NCI-H2081 treated with DMSO at 0.1 percent for 48 hours (cell line): ENCODE data around the gene SLC2A9.
"Not testable (repeated sequence)": the region's sequence is repeated elsewhere in the genome, so short reads cannot be mapped to it uniquely, and the experiment has no call there.

Experiments
- DNase-seq: peaks from one replicate; lab custom pipeline; 2025; lab: John Stamatoyannopoulos, UW

Gene SLC2A9

GRCh38 chr4:9996319-9997110 lies 24.8 kb downstream of the SLC2A9 start:
- DNase-seq: no peak

- no peak for DNase-seq
Observed at GRCh38 chr4:9994246-9994847, 26.9 kb downstream of the SLC2A9 start.

- DNase-seq: no peak
Observed at GRCh38 chr4:9989918-9990635, 31.2 kb downstream of the SLC2A9 start.

DNA sequence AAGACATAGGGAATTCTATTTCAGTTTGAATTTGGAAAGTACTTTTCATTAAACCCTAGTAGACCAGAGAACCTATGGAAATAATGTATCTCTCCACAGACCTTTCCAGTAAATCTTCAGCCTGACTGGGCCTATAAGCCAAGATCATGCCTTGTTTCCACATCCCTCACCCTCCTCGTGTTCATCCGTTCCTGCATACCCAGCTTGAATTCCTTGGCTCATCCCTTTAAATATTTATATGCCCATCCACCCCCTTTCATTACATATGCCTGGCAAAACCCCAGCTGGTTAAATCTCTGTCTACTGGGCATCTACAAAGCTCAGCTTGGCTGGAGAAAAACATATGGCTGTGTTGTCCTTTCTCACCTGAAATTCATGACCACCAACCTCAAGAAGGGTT lies 32.4 kb downstream of the SLC2A9 start:
- no peak for DNase-seq

DNA sequence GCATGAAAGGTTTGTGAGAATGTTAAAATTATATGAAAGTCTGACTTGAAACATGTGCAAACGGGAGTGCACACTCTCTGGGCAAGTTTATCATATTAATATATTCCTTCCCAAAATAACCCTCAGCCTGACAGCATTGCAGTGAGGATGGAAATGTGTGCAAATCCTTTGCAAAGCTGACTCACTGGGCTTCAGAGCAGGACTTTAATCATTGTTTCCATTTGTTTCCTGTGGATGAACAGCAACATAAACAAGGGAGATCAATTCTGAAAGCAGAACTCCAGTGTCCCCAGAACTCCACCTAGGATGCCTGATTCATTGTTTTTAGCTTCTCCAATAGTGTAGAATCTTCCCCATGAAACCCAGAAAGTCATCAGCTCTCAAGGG lies 32.9 kb downstream of the SLC2A9 start:
- DNase-seq: no peak

DNA sequence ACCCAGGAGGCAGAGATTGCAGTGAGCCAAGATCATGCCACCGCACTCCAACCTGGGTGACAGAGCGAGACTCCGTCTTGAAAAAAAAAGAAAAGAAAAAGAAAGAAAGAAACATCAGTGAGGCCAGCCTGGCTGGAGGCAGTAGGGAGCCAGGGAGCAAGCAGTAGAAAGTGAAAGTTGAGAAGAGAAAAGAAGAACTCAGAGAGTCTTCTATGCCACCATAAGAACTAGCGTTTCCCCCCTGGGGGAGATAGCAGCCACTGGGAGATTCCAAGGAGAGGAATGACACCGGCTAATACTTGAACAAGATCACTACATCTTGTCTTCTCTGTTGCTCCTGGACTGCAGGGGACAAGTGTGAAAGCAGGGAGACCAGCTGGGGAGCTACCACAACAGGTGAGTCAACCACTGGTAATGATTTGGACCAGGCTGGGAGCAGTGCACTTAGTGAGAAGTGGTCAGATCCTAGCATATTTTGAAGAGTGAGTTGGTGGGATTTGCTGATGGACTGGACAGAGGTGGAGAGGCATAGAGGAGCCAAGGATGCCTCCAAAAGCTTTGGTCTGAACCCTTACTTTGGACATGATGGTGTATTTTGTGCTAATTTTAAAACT lies 33.4 kb downstream of the SLC2A9 start:
- no peak for DNase-seq

GRCh38 chr4:9984621-9985020 lies 36.7 kb downstream of the SLC2A9 start:
- no peak for DNase-seq

DNA sequence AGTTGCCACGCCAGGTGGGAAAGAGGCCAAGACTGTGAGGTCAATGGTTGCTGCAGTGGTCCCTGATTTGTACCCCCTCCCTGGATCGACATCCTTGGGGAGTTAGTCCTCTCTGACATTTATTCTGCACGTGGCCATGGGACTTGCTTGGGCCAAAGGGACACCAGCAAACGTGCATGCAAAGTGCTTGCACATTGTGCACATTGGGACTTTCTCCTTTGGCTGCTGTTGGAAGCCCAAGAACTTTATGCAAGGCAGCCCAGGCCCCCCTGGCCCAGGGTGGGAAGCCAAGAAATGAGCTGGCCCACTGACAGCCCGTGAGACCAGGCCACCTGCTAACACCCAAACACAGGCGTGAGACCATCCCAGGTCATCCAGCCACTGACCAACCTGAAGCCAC lies 38.1 kb downstream of the SLC2A9 start:
- DNase-seq: no peak

GRCh38 chr4:9981899-9982298 lies 39.4 kb downstream of the SLC2A9 start:
- not testable (repeated sequence) for DNase-seq

- DNase-seq: no peak
Observed at GRCh38 chr4:9980898-9981297, 40.4 kb downstream of the SLC2A9 start.

GRCh38 chr4:9979101-9979701 lies 42.1 kb downstream of the SLC2A9 start:
- no peak for DNase-seq

- no peak for DNase-seq
Observed at GRCh38 chr4:9977518-9978031, 43.7 kb downstream of the SLC2A9 start.

DNA sequence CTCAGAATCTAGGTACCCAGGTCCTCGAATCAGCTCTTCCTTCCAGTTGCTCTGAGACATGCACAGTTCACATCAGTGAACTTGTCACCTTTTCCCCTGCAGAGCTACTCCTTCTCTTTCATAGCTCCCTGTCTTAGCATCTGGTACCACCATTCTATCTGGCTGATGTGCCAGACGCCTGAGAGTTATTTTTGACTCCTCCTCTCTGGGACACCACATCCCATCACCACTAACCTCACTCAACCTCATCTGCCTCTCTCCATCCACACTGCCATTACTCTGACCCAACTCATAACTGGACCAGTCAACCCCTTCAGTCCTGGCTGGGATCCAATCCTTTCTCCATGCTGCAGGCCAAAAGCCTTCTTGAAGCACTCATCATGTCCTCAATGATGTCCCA lies 44.5 kb downstream of the SLC2A9 start:
- DNase-seq: no peak

DNA sequence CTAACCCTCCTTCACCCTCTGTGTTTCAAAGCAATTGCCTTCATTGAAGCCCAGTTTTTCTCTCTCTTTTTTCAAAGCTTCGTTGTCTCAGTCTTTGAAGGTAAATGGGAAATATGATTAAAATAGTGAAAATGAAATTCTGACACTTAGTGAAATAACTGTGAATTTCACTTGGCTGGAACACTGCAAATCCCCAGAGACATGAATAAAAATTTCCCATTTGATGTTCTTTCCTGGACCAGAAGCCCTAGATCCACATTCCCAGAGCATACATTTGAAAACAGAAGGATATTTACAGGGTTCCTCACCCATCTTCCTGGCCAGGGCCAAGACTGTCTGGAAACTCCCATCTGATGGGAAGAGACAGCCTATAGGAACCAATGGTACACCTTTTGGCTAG lies 45.0 kb downstream of the SLC2A9 start:
- DNase-seq: no peak

DNA sequence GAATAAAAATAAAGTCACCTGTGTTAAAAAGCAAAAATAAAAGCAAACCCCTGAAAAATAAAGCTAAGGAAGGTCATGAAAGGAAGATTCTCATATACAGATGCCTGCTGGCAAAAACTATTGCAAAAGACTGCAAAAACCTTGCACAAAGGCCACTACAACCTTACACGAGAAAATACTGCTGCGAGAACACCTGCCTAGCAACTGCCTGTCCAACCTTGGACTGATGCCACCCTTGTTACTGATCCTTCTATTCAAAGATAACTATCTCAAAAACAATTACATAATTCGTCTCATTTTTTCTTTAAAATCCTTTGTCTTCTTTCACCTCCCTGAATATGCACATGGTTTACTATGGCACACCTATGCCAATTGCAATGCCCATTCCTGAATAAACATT lies 49.6 kb downstream of the SLC2A9 start:
- DNase-seq: peak; percentile 57

GRCh38 chr4:9970399-9971011 lies 50.8 kb downstream of the SLC2A9 start:
- DNase-seq: no peak

GRCh38 chr4:9969526-9970398 lies 51.5 kb downstream of the SLC2A9 start:
- DNase-seq: no peak

DNA sequence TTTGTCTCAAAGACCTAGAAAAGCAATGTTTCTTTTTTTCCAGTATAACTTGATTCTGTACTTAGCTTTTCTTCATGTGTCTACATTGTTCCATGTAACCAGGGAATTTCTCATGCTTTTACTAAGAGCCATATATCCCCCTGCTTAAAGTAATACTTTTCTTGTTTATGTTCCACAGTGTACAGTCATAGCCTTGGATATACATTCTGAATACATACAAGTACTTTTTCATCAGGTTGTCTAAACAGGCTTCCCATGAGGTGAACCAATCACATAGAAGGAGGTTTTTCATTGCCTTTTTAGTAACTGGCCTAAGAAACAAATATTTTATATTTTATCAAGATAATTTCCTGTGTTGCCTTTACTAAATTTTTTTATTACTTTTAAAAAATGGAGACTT lies 52.8 kb downstream of the SLC2A9 start:
- DNase-seq: no peak

GRCh38 chr4:9964879-9965278 lies 56.4 kb downstream of the SLC2A9 start:
- no peak for DNase-seq

DNA sequence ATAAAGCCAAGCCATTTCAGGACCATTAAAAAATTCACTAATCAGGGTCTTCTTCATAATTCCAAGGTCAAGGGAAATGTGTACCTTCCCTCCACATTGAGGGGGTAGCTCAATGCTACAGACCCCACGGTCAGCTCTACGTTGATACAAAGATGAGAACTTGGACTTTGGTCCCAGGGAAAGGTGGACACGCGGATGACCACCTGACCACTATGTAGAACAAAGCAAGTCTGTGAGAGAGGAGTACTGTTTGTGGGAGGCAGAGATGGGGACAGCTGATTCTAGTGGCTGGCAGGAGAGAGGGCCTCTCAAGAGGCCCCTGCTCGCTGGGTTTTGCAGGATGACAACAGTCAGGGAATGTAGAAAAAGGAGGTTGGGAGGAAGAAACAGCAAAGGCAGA lies 58.0 kb downstream of the SLC2A9 start:
- no peak for DNase-seq
